ENCODE data around the gene PRPF8. TPM values are rescaled to one million over a fixed set of nuclear protein-coding genes. Genes with fewer than 3 reads are reported as not detected.

The PRPF8 gene
- total and polyA plus RNA-seq, 2 donors (not counting 1 experiment from before 2014, with no cell fraction given), result 177 to 423 TPM

- H3K27ac ChIP-seq (ENCODE audit: low read length in 2 of 2), result no peak overlapping the region
- ATAC-seq (ENCODE audit: low read depth) (no peak), DNase-seq (no peak)
- H3K9me3 ChIP-seq (ENCODE audit: control extremely low read depth in 1 of 3, control insufficient read depth in 2 of 3, insufficient read depth in 1 of 3, low read length in 2 of 3), result peaks cover 0 to 5% (median 0%) of the 10 kb centered on the region in 3 donors
- H3K79me2 ChIP-seq (ENCODE audit: control insufficient read depth, insufficient read depth, low read length), result no peaks in the 10 kb centered on the region
- peaks cover 9% of the 10 kb centered on the region for H3K4me1 Mint-ChIP-seq
- H3K36me3 ChIP-seq (replicated peaks in 1 of 2; ENCODE audit: control extremely low read depth in 1 of 2, control insufficient read depth in 1 of 2, extremely low read depth in 1 of 2, insufficient read depth in 2 of 2, low read length in 1 of 2), result no peaks in the 10 kb centered on the region
- WGBS (ENCODE audit: insufficient coverage), result 91% methylated on average over 10 of the region's 11 CpGs
- intact Hi-C loops (cut with micrococcal nuclease), result no loop called here
- H3K4me3 ChIP-seq (ENCODE audit: control extremely low read depth in 1 of 5, extremely low read depth in 1 of 5, insufficient read depth in 1 of 5, low read depth in 2 of 5, low read length in 4 of 5), result no peak overlapping the region
- CTCF ChIA-PET, result interaction anchor here (3.1 kb wide), 1 partner anchor 10 kb away, joined by 16 read pairs; the partner anchor contains the start of gene SLC43A2
- H3K9me3 Mint-ChIP-seq (ENCODE audit: insufficient read depth), result no peaks in the 10 kb centered on the region
- H3K4me2 ChIP-seq (replicated peaks; ENCODE audit: low read depth, low read length, poor library complexity, severe bottlenecking), result no peak overlapping the region
- H3K4me3 Mint-ChIP-seq, result no peak overlapping the region
- peaks cover 9 to 11% of the 10 kb centered on the region in 2 donors for H3K4me1 ChIP-seq (ENCODE audit: control insufficient read depth in 2 of 2, insufficient read depth in 2 of 2, low read length in 2 of 2)
- TF ChIP-seq EZH2 (IDR thresholded peaks at IDR 0.05; ENCODE audit: borderline replicate concordance, insufficient read depth, low read depth, low read length, poor library complexity, severe bottlenecking), result no peak
- TF ChIP-seq CTCF (IDR thresholded peaks at IDR 0.05), result no peak
- H3K27ac Mint-ChIP-seq, result peak overlapping the region; percentile 32
- POLR2A ChIA-PET, result interaction anchor here (3.7 kb wide), 1 partner anchor 10 kb away, joined by 14 read pairs; the partner anchor contains the start of gene SLC43A2
- no peaks in the 10 kb centered on the region for H3K27me3 Mint-ChIP-seq
- peaks cover 0 to 3% (median 0%) of the 10 kb centered on the region in 4 experiments for H3K27me3 ChIP-seq (replicated peaks in 1 of 4; ENCODE audit: control extremely low read depth in 1 of 4, control insufficient read depth in 3 of 4, insufficient read depth in 4 of 4, low read length in 3 of 4)
- no peak overlapping the region for H2AFZ ChIP-seq (ENCODE audit: insufficient read depth, low read depth, low read length, poor library complexity, severe bottlenecking)
- H4K20me1 ChIP-seq (ENCODE audit: control insufficient read depth, insufficient read depth, low read length, poor library complexity, severe bottlenecking), result no peaks in the 10 kb centered on the region
- H3K9ac ChIP-seq (ENCODE audit: low read length), result no peak overlapping the region
These were observed 45.0 kb downstream of the PRPF8 start for GRCh38 chr17:1639549-1640180.

GRCh38 chr17:1638624-1639300 is 45.9 kb downstream of the PRPF8 start:
- Histone ChIP-seq H3K36me3 (replicated peaks in 1 of 2; ENCODE audit: control extremely low read depth in 1 of 2, control insufficient read depth in 1 of 2, extremely low read depth in 1 of 2, insufficient read depth in 2 of 2, low read length in 1 of 2) (no peaks in the 10 kb centered on the region), H3K79me2 (ENCODE audit: control insufficient read depth, insufficient read depth, low read length) (no peaks in the 10 kb centered on the region), H3K4me2 (replicated peaks; ENCODE audit: low read depth, low read length, poor library complexity, severe bottlenecking) (no peak overlapping the region), H3K4me3 (ENCODE audit: control extremely low read depth in 1 of 5, extremely low read depth in 1 of 5, insufficient read depth in 1 of 5, low read depth in 2 of 5, low read length in 4 of 5) (no peak overlapping the region), H3K27ac (ENCODE audit: low read length in 2 of 2) (no peak overlapping the region), H2AFZ (ENCODE audit: insufficient read depth, low read depth, low read length, poor library complexity, severe bottlenecking) (no peak overlapping the region), H4K20me1 (ENCODE audit: control insufficient read depth, insufficient read depth, low read length, poor library complexity, severe bottlenecking) (no peaks in the 10 kb centered on the region), H3K9me3 (ENCODE audit: control extremely low read depth in 1 of 3, control insufficient read depth in 2 of 3, insufficient read depth in 1 of 3, low read length in 2 of 3) (peaks cover 0 to 5% (median 0%) of the 10 kb centered on the region in 3 donors), H3K27me3 (replicated peaks in 1 of 4; ENCODE audit: control extremely low read depth in 1 of 4, control insufficient read depth in 3 of 4, insufficient read depth in 4 of 4, low read length in 3 of 4) (peaks cover 0 to under 1% (median 0%) of the 10 kb centered on the region in 4 experiments), H3K9ac (ENCODE audit: low read length) (no peak overlapping the region), H3K4me1 (ENCODE audit: control insufficient read depth in 2 of 2, insufficient read depth in 2 of 2, low read length in 2 of 2) (peaks cover under 1 to 2% of the 10 kb centered on the region in 2 donors)
- ChIA-PET POLR2A (interaction anchor here (3.7 kb wide), 1 partner anchor 9 kb away, joined by 14 read pairs; the partner anchor contains the start of gene SLC43A2), CTCF (interaction anchor here (3.1 kb wide), 1 partner anchor 9 kb away, joined by 16 read pairs; the partner anchor contains the start of gene SLC43A2)
- Mint-ChIP-seq H3K27me3 (no peaks in the 10 kb centered on the region), H3K9me3 (ENCODE audit: insufficient read depth) (no peaks in the 10 kb centered on the region), H3K4me3 (no peak overlapping the region), H3K27ac (peak overlapping the region; percentile 50), H3K4me1 (peaks cover 1% of the 10 kb centered on the region)
- TF ChIP-seq CTCF (IDR thresholded peaks at IDR 0.05) (no peak), EZH2 (IDR thresholded peaks at IDR 0.05; ENCODE audit: borderline replicate concordance, insufficient read depth, low read depth, low read length, poor library complexity, severe bottlenecking) (no peak)
- DNase-seq, result no peak
- intact Hi-C loops (cut with micrococcal nuclease), result no loop called here
- 86% methylated on average over 16 of the region's 19 CpGs for WGBS (ENCODE audit: insufficient coverage)
- no peak for ATAC-seq (ENCODE audit: low read depth)

Data from B cell (primary cell).